ENCODE data around the gene SENP5. TPM values are rescaled to one million over a fixed set of nuclear protein-coding genes. Genes with fewer than 3 reads are reported as not detected.

SENP5 gene
- total RNA-seq, 2 experiments from 2014 or later = 62.7 to 64.7 TPM

DNA sequence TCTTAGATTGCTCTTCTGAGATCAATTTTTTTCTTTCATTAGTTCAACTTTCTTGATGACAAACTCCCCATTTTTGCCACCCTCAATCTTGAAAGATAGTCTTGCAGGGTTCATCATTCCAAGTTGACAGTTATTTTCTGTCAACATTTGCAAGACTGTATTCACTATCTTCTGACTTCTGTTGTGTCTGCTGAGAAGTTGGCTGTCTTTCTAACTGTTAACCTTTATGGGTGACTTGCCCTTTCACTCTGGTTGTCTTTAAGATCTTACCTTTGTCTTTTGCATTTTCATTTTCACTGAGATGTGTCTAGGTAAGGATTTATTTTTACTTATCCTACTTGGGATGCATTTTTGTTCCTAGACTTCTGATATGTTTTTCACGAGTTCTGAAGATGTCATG, 115.5 kb downstream of the SENP5 start:
- intact Hi-C loops (cut with DNase I, micrococcal nuclease) = no loop called here
- POLR2A ChIA-PET = no interaction called here
- no peaks in the 10 kb centered on the region for H3K4me1 Mint-ChIP-seq (ENCODE audit: low read depth)
- H3K36me3 Mint-ChIP-seq (ENCODE audit: low read depth) = no peaks in the 10 kb centered on the region
- H3K27me3 ChIP-seq (ENCODE audit: control insufficient read depth in 1 of 2, insufficient read depth in 2 of 2, low read length in 2 of 2) = peaks cover 0 to 5% of the 10 kb centered on the region in 2 experiments
- CTCF ChIA-PET = no interaction called here
- TF ChIP-seq, protein P1, sequence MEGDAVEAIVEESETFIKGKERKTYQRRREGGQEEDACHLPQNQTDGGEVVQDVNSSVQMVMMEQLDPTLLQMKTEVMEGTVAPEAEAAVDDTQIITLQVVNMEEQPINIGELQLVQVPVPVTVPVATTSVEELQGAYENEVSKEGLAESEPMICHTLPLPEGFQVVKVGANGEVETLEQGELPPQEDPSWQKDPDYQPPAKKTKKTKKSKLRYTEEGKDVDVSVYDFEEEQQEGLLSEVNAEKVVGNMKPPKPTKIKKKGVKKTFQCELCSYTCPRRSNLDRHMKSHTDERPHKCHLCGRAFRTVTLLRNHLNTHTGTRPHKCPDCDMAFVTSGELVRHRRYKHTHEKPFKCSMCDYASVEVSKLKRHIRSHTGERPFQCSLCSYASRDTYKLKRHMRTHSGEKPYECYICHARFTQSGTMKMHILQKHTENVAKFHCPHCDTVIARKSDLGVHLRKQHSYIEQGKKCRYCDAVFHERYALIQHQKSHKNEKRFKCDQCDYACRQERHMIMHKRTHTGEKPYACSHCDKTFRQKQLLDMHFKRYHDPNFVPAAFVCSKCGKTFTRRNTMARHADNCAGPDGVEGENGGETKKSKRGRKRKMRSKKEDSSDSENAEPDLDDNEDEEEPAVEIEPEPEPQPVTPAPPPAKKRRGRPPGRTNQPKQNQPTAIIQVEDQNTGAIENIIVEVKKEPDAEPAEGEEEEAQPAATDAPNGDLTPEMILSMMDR (IDR thresholded peaks at IDR 0.05) = no peak
- H3K9me3 Mint-ChIP-seq = peaks cover 6% of the 10 kb centered on the region
- peaks cover 18% of the 10 kb centered on the region for H3K27me3 Mint-ChIP-seq
- H3K9me3 ChIP-seq (ENCODE audit: control insufficient read depth in 1 of 2, insufficient read depth in 1 of 2, low read length in 2 of 2) = peaks cover 5 to 10% of the 10 kb centered on the region in 2 experiments
- no peak for DNase-seq
- no peak overlapping the region for H3K4me3 ChIP-seq (ENCODE audit: low read length)
- no peaks in the 10 kb centered on the region for H3K36me3 ChIP-seq (ENCODE audit: insufficient read depth, low read length)
- H3K4me3 Mint-ChIP-seq = no peak overlapping the region
- no peak overlapping the region for H3K27ac Mint-ChIP-seq
- peaks cover 7% of the 10 kb centered on the region for H3K4me1 ChIP-seq (ENCODE audit: insufficient read depth, low read length)
- no peak overlapping the region for H3K27ac ChIP-seq (ENCODE audit: low read depth in 1 of 2, low read length in 2 of 2)
- no peak for ATAC-seq (ENCODE audit: poor library complexity)

Other genes with a start within 250 kb of the SENP5 start
- 1 to 10 TPM; 7.4 to 8.4 TPM for gene NRROS, start 228.2 kb upstream of the SENP5 start, total RNA-seq
- under 1 TPM; 0.36 to 0.64 TPM for gene CEP19, start 155.7 kb upstream of the SENP5 start, total RNA-seq
- 10 to 100 TPM; 13.3 to 13.9 TPM for gene PIGX, start 155.5 kb upstream of the SENP5 start, total RNA-seq
- 10 to 100 TPM; 36.2 to 41.7 TPM for gene PAK2, start 128.1 kb upstream of the SENP5 start, total RNA-seq
- 10 to 100 TPM; 41.4 to 44.6 TPM for gene NCBP2, start 74.6 kb downstream of the SENP5 start, total RNA-seq
- under 1 TPM; 0.33 to 0.61 TPM for gene PIGZ, start 100.9 kb downstream of the SENP5 start, total RNA-seq
- gene MELTF, start 161.9 kb downstream of the SENP5 start, total RNA-seq = 1 to 10 TPM in 1 of 2 experiments, under 1 TPM in 1; 0.89 to 1.2 TPM